Posterior vena cava (tissue), 2 donors: Measurements from ENCODE around the gene ARL6IP4. TPM values are rescaled to one million over a fixed set of nuclear protein-coding genes. Genes with fewer than 3 reads are reported as not detected.

Experiments
- DNase-seq: peaks from one replicate; pipeline ENCODE4 v3.0.0-alpha.2; 2020; ENCODE audit warnings: low spot score
- intact Hi-C, 2 donors: fragments of 100-400 bp; cut with DNase I; formaldehyde crosslinking; loops; one replicate each; pipeline versions ENCODE4 v1.14.1 to v1.14.2; 2022 to 2023
- microRNA-seq, 2 donors: library from miRNA; unstranded; fragments of <30 nt; microRNA quantifications; one replicate each; pipeline ENCODE4 v1.2.0, GENCODE V29; 2020 to 2021; ENCODE audit warnings: borderline microRNAs expressed in 2 of 2
- total RNA-seq, 2 donors: library from RNA; stranded (reverse); fragmentation: NEBNext Ultra II Directional; extraction: Animal tissue kit (Norgen Biotek cat#: 25700); gene quantifications; one replicate each; pipeline ENCODE4 v1.2.1, GENCODE V29; 2021
- donor health status: DM: yes; HTN: yes; CAD: no.
- donor health status: DM: yes; HTN: yes; CAD: no.

Gene ARL6IP4
- total RNA-seq, 2 donors from 2014 or later, result 125 to 132 TPM

GRCh38 chr12:123021688-123022604, 41.5 kb downstream of the ARL6IP4 start:
- intact Hi-C loops, result no loop called here
- DNase-seq, result no peak

GRCh38 chr12:123022846-123023245, 42.4 kb downstream of the ARL6IP4 start:
- no peak for DNase-seq
- intact Hi-C loops, result no loop called here

- intact Hi-C loops, result no loop called here
Measured at GRCh38 chr12:123024819-123025391, 44.4 kb downstream of the ARL6IP4 start.

GRCh38 chr12:123026094-123026853, 45.8 kb downstream of the ARL6IP4 start:
- intact Hi-C loops, result no loop called here
- DNase-seq, result no peak

More at GRCh38 chr12:123024819-123025391, 44.4 kb downstream of the ARL6IP4 start:
- no peak for DNase-seq

- DNase-seq, result no peak
- intact Hi-C loops, result no loop called here
Measured at GRCh38 chr12:123027726-123028445, 47.4 kb downstream of the ARL6IP4 start.

- DNase-seq, result no peak
- intact Hi-C loops, result no loop called here
Measured at GRCh38 chr12:123028475-123028874, 48.0 kb downstream of the ARL6IP4 start.

- intact Hi-C loops, result no loop called here
- no peak for DNase-seq
Measured at GRCh38 chr12:123029550-123029949, 49.1 kb downstream of the ARL6IP4 start.

GRCh38 chr12:123030686-123031085, 50.2 kb downstream of the ARL6IP4 start:
- no peak for DNase-seq
- intact Hi-C loops, result no loop called here

GRCh38 chr12:123031171-123031845, 50.8 kb downstream of the ARL6IP4 start:
- no peak for DNase-seq
- intact Hi-C loops, result no loop called here

Small RNAs within 50 kb of the gene (microRNA-seq; reads per million reads assigned to microRNA genes)
- gene MIR4304, result 0 reads per million in 2 donors

Other genes starting within 250 kb of the ARL6IP4 start
- gene HCAR1, start 249.8 kb upstream of the ARL6IP4 start, total RNA-seq, result 1 to 10 TPM in 1 of 2 donors, under 1 TPM in 1; 0.52 to 3.3 TPM
- gene DENR, start 227.9 kb upstream of the ARL6IP4 start, total RNA-seq, result 10 to 100 TPM; 32.6 to 32.8 TPM
- gene CCDC62, start 206.1 kb upstream of the ARL6IP4 start, total RNA-seq, result under 1 TPM; 0.46 to 0.52 TPM
- gene HIP1R, start 145.2 kb upstream of the ARL6IP4 start, total RNA-seq, result 10 to 100 TPM; 12.8 to 19.3 TPM
- gene VPS37B, start 84.6 kb upstream of the ARL6IP4 start, total RNA-seq, result 10 to 100 TPM; 18.3 to 22.3 TPM
- gene ABCB9, start 14.2 kb upstream of the ARL6IP4 start, total RNA-seq, result 1 to 10 TPM; 3.4 to 5.3 TPM
- 1 to 10 TPM; 7.6 to 9.6 TPM for gene OGFOD2, start 5.4 kb upstream of the ARL6IP4 start, total RNA-seq
- gene PITPNM2, start 170.4 kb downstream of the ARL6IP4 start, total RNA-seq, result 10 to 100 TPM; 17.2 to 24.7 TPM